Kidney (tissue), 14 donors: Measurements from ENCODE around the gene NPDC1. TPM values are rescaled to one million over a fixed set of nuclear protein-coding genes. Genes with fewer than 3 reads are reported as not detected.

ENCODE experiments used
- DNase-seq, 5 donors: peaks; one replicate each; pipeline ENCODE4 v3.0.0-alpha.2; 2013 to 2020
- FAIRE-seq: peaks from 2 replicates; lab custom pipeline; 2012; peaks lifted over from hg19 to GRCh38; lab: Jason Lieb, UNC
- H3K27ac ChIP-seq, 2 donors: one replicate each; pipeline ENCODE4 v1.7.0; 2013; ENCODE audit warnings: low read depth in 2 of 2, low read length in 2 of 2, inconsistent platforms in 1 of 2
- H3K27me3 ChIP-seq: one replicate; pipeline ENCODE4 v1.7.1; 2013; ENCODE audit warnings: low read length, inconsistent platforms; ENCODE audit not compliant: control insufficient read depth, insufficient read depth
- H3K36me3 ChIP-seq, 3 donors: one replicate each; pipeline versions ENCODE4 v1.7.0 to v1.7.1; 2013; ENCODE audit warnings: low read length in 3 of 3, control low read depth in 1 of 3, inconsistent platforms in 1 of 3; ENCODE audit not compliant: insufficient read depth in 3 of 3, control insufficient read depth in 2 of 3
- H3K4me1 ChIP-seq, 3 donors: one replicate each; pipeline versions ENCODE4 v1.7.0 to v1.7.1; 2013; ENCODE audit warnings: low read length in 3 of 3, inconsistent platforms in 1 of 3, low read depth in 1 of 3; ENCODE audit not compliant: control insufficient read depth in 2 of 3, insufficient read depth in 2 of 3
- H3K4me3 ChIP-seq, 3 donors: one replicate each; pipeline versions ENCODE4 v1.7.0 to v1.8.1; 2013; ENCODE audit warnings: low read length in 3 of 3, control low read depth in 1 of 3, inconsistent platforms in 1 of 3
- H3K9ac ChIP-seq, 3 donors: one replicate each; pipeline versions ENCODE4 v1.7.0 to v1.7.1; 2013; ENCODE audit warnings: low read length in 3 of 3, control low read depth in 1 of 3, inconsistent platforms in 1 of 3
- H3K9me3 ChIP-seq, 3 donors: one replicate each; pipeline versions ENCODE4 v1.7.0 to v1.7.1; 2013; ENCODE audit warnings: low read length in 3 of 3, control low read depth in 1 of 3, inconsistent platforms in 1 of 3; ENCODE audit not compliant: control insufficient read depth in 2 of 3, insufficient read depth in 1 of 3
- CTCF ChIP-seq: IDR thresholded peaks from 3 replicates; pipeline ENCODE4 v1.5.1; 2012; ENCODE audit warnings: mild to moderate bottlenecking, moderate library complexity, borderline replicate concordance; ENCODE audit not compliant: insufficient read depth; ENCODE audit errors: extremely low read depth
- intact Hi-C: fragments of 100-400 bp; cut with DNase I; formaldehyde crosslinking; loops from one replicate; pipeline ENCODE4 v1.11.1; 2022
- polyA plus RNA-seq: library from polyadenylated mRNA; stranded (reverse); fragments of 350-450 nt; fragmentation: Illumina TruSeq; extraction: RNeasy Lipid Tissue Mini Kit (QIAGEN cat#74804); gene quantifications from one replicate; pipeline ENCODE4 v1.2.3, GENCODE V29; 2014; ENCODE audit warnings: low read depth, low replicate concordance; ENCODE audit not compliant: insufficient read depth
- total RNA-seq: library from RNA; stranded (reverse); fragmentation: NEBNext Ultra II Directional; extraction: Animal tissue kit (Norgen Biotek cat#: 25700); gene quantifications from one replicate; pipeline ENCODE4 v1.2.1, GENCODE V29; 2021
- donor health status: control.
- donor health status: control.
- donor health status: control.
- donor health status: control.
- donor health status: control.
- donor health status: DM: yes; HTN: yes; CAD: no.
- donor health status: Normal renal cell carcinoma (clear cell type).

The NPDC1 gene
- total and polyA plus RNA-seq, 2 donors from 2014 or later = 80.2 to 189 TPM

GRCh38 chr9:137079401-137079787 is 33.4 kb upstream of the NPDC1 start:
- Histone ChIP-seq H3K36me3 (peaks cover 0 to 14% (median 6%) of the 10 kb centered on the region in 3 donors), H3K9ac (no peak overlapping the region), H3K27ac (no peak overlapping the region), H3K9me3 (no peaks in the 10 kb centered on the region), H3K4me3 (no peak overlapping the region), H3K4me1 (peaks cover 0 to 9% (median 0%) of the 10 kb centered on the region in 3 donors), H3K27me3 (peaks cover 11% of the 10 kb centered on the region)
- no peak for TF ChIP-seq CTCF
- no peak for FAIRE-seq
- DNase-seq = peak in 1 of 5 donors; percentile 44
- intact Hi-C loops = no loop called here

- H3K9me3 ChIP-seq = no peaks in the 10 kb centered on the region
- peaks cover 11% of the 10 kb centered on the region for H3K27me3 ChIP-seq
- peaks cover 0 to 9% (median 0%) of the 10 kb centered on the region in 3 donors for H3K4me1 ChIP-seq
- H3K36me3 ChIP-seq = peaks cover 0 to 14% (median 6%) of the 10 kb centered on the region in 3 donors
- peak in 2 of 5 donors; percentile 14 to 63 for DNase-seq
- no peak overlapping the region for H3K27ac ChIP-seq
- H3K9ac ChIP-seq = peak overlapping the region in 1 of 3 donors; percentile 4
- H3K4me3 ChIP-seq = peak overlapping the region in 1 of 3 donors; percentile 61
- TF ChIP-seq CTCF = no peak
- FAIRE-seq = no peak
- intact Hi-C loops = no loop called here
These were observed 32.9 kb upstream of the NPDC1 start for GRCh38 chr9:137078701-137079400.

GRCh38 chr9:137077758-137078693 is 32.0 kb upstream of the NPDC1 start:
- FAIRE-seq = no peak
- H3K9me3 ChIP-seq = no peaks in the 10 kb centered on the region
- H3K27ac ChIP-seq = no peak overlapping the region
- H3K36me3 ChIP-seq = peaks cover 0 to 14% (median 3%) of the 10 kb centered on the region in 3 donors
- peak overlapping the region in 2 of 3 donors; percentile 4 to 31 for H3K9ac ChIP-seq
- peak overlapping the region in 2 of 3 donors; percentile 44 to 61 for H3K4me3 ChIP-seq
- H3K27me3 ChIP-seq = peaks cover 11% of the 10 kb centered on the region
- peaks cover 0 to 9% (median 0%) of the 10 kb centered on the region in 3 donors for H3K4me1 ChIP-seq
- peak in 4 of 5 donors; percentile 16 to 86 (median 49) for DNase-seq
- intact Hi-C loops = no loop called here
- TF ChIP-seq CTCF = no peak
